ENCODE results near the gene GPRC5D.

- no peak for TF ChIP-seq CTCF (IDR thresholded peaks at IDR 0.05)
- TF ChIP-seq POLR2A (IDR thresholded peaks at IDR 0.05) = no peak
These were observed 34.5 kb downstream of the GPRC5D start for GRCh38 chr12:12917517-12917916.
